Adrenal gland (tissue), 12 donors: ENCODE data around the gene ATP6V0B. TPM values are rescaled to one million over a fixed set of nuclear protein-coding genes. Genes with fewer than 3 reads are reported as not detected.

Experiments
- DNase-seq, 7 donors: peaks; one replicate each; pipeline ENCODE4 v3.0.0-alpha.2; 2019 to 2020
- H3K27ac ChIP-seq, 5 donors: fragments of 200-600 bp; sonication (generic) in 4 of 5; 1 replicate in 3 of 5; 2 replicates in 2 of 5; pipeline versions ENCODE4 v1.5.1 to v1.8.0; 2016 to 2020; ENCODE audit warnings: mild to moderate bottlenecking in 1 of 5
- H3K27me3 ChIP-seq: fragments of 200-600 bp; 2 replicates; pipeline ENCODE4 v1.8.0; 2021
- H3K36me3 ChIP-seq, 2 donors: fragments of 200-600 bp; replicated peaks in 1 of 2; 1 replicate in 1 of 2; 2 replicates in 1 of 2; pipeline versions ENCODE4 v1.5.1 to v1.8.0; 2018 to 2022
- H3K4me1 ChIP-seq, 2 donors: fragments of 200-600 bp; replicated peaks in 1 of 2; 1 replicate in 1 of 2; 2 replicates in 1 of 2; pipeline versions ENCODE4 v1.5.1 to v1.8.0; 2018 to 2021
- H3K4me3 ChIP-seq, 4 donors: fragments of 200-600 bp; sonication (generic) in 3 of 4; one replicate each; pipeline ENCODE4 v1.5.1; 2016 to 2018
- H3K9me3 ChIP-seq, 3 donors: fragments of 200-600 bp; sonication (generic) in 1 of 3; replicated peaks in 1 of 3; 1 replicate in 2 of 3; 2 replicates in 1 of 3; pipeline versions ENCODE4 v1.5.1 to v1.8.0; 2016 to 2021
- POLR2A ChIP-seq, 2 donors: fragments of 450-650 bp; IDR thresholded peaks; one replicate each; pipeline ENCODE4 v1.6.1; 2017; ENCODE audit warnings: antibody characterized with exemption in 2 of 2, mild to moderate bottlenecking in 2 of 2, moderate library complexity in 1 of 2
- WGBS, 4 donors: extraction: QIAGEN DNeasy Blood & Tissue Kit in 2 of 4; methylation state at CpG; one replicate each; pipeline versions ENCODE4 v1.1.5 to v1.1.7; 2013 to 2017; 5-methylcytosine and 5-hydroxymethylcytosine counted together
- intact Hi-C, 2 donors: fragments of 100-400 bp; cut with DNase I; formaldehyde crosslinking; loops; one replicate each; pipeline versions ENCODE4 v1.14.1 to v1.15.0; 2022 to 2023
- polyA plus RNA-seq, 3 donors: library from polyadenylated mRNA; stranded (reverse); fragments of 200-250 nt in 2 of 3; fragments of 350-450 nt in 1 of 3; fragmentation: Illumina TruSeq in 1 of 3; extraction: RNeasy Lipid Tissue Mini Kit (QIAGEN cat#74804) in 1 of 3; gene quantifications; one replicate each; pipeline ENCODE4 v1.2.3, GENCODE V29; 2013 to 2014
- total RNA-seq, 9 donors: library from RNA; depleted of rRNA in 4 of 9; stranded (reverse); fragments of >200 nt in 4 of 9; fragments of 120-200 nt in 1 of 9; fragmentation: NEBNext Ultra II Directional in 1 of 9; extraction: Animal tissue kit (Norgen Biotek cat#: 25700) in 1 of 9; gene quantifications; one replicate each; pipeline versions ENCODE4 v1.1.0 to v1.2.4, GENCODE V29; 2013 to 2023
- TF ChIP-seq, protein P1 (sequence below), 6 experiments: fragments of 450-650 bp in 4 of 6; fragments of 200-600 bp in 2 of 6; sonication (generic) in 1 of 6; IDR thresholded peaks; 1 replicate in 5 of 6; 2 replicates in 1 of 6; pipeline versions ENCODE4 v1.5.1 to v1.8.0; 2016 to 2021; ENCODE audit warnings: antibody characterized with exemption in 6 of 6, mild to moderate bottlenecking in 2 of 6, moderate library complexity in 1 of 6
- donor health status: healthy with polysubstance abuse.
- donor health status: Bipolar disorder and iron deficiency.
- donor health status: DM: yes; HTN: yes; CAD: no.
- donor health status: DM: no; HTN: no; CAD: no.
- donor health status: DM: no; HTN: no; CAD: no.
- donor health status: DM: yes; HTN: yes; CAD: no.

ATP6V0B gene
- total and polyA plus RNA-seq, 12 donors, result 141 to 432 (median 216) TPM

DNA sequence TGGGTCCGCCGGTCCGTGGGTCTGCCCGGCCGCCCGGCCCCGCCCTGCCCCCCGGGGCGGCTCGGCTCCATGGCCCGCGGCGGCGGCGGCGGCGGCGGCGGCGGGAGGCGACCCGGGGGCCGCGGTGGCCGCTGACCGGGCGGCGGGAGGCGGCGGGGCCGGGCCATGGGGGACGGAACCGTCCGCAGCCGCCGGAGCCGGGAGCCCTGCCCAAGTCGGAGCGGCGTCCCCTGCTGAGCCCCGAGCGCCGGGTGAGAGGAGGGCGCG, 4.4 kb downstream of the ATP6V0B start:
- no peak for DNase-seq
- TF ChIP-seq POLR2A (IDR thresholded peaks at IDR 0.05), result no peak
- TF ChIP-seq, protein P1, sequence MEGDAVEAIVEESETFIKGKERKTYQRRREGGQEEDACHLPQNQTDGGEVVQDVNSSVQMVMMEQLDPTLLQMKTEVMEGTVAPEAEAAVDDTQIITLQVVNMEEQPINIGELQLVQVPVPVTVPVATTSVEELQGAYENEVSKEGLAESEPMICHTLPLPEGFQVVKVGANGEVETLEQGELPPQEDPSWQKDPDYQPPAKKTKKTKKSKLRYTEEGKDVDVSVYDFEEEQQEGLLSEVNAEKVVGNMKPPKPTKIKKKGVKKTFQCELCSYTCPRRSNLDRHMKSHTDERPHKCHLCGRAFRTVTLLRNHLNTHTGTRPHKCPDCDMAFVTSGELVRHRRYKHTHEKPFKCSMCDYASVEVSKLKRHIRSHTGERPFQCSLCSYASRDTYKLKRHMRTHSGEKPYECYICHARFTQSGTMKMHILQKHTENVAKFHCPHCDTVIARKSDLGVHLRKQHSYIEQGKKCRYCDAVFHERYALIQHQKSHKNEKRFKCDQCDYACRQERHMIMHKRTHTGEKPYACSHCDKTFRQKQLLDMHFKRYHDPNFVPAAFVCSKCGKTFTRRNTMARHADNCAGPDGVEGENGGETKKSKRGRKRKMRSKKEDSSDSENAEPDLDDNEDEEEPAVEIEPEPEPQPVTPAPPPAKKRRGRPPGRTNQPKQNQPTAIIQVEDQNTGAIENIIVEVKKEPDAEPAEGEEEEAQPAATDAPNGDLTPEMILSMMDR (IDR thresholded peaks at IDR 0.05), result no peak
- intact Hi-C loops, result no loop called here
- peaks cover 0 to 20% of the 10 kb centered on the region in 2 donors for H3K36me3 ChIP-seq
- H3K27me3 ChIP-seq, result no peaks in the 10 kb centered on the region
- peak overlapping the region in 1 of 5 donors; percentile 26 for H3K27ac ChIP-seq
- peak overlapping the region in 2 of 4 donors; percentile 72 to 88 for H3K4me3 ChIP-seq
- WGBS, 4 donors, result 0 to 1% (median 0%) methylated on average over 4 to 32 of the region's 45 CpGs; no CpG with 5 or more reads in 1 of the 4 donors
- H3K9me3 ChIP-seq, result no peaks in the 10 kb centered on the region
- peaks cover 18 to 41% of the 10 kb centered on the region in 2 donors for H3K4me1 ChIP-seq

DNA sequence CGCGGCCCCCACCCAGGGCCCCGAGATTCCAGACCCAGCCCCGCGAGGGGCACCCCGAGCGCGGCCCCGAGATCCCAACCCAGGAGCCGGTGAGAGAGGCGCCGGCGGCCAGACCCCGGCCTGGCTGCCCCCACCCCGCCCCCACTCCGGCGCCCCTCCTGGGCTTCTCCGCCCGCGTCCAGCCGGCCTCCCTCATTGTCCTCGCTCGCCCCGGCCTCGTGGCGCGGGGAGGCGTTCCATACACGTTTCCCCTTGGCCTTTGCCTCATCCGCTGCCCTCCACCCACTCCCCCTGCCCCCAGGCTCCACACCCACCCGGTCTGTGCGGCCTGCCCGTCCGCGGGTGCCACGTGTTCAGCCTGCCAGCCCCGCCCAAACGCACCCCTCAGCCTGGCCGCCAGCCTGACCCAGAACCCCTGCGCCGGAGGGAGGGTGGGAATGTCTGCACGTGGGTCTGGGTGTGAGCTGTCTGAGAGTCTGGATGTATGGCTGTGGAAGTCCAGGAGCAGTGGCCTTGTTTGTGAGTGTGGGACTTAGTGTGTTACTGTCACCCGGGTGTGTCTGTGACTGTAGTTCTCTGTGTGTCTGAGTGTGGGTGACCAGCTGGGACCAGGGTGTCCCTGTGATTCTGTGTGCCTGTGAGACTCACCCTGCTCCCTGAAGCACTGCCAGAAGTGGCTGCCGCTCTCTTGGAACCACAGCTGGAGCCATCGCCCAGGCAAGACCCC, 4.9 kb downstream of the ATP6V0B start:
- peak; percentile 49 to 70 (median 56) for DNase-seq
- peak overlapping the region in 2 of 4 donors; percentile 72 to 88 for H3K4me3 ChIP-seq
- no peaks in the 10 kb centered on the region for H3K9me3 ChIP-seq
- no peak for TF ChIP-seq POLR2A (IDR thresholded peaks at IDR 0.05)
- TF ChIP-seq, protein P1 (IDR thresholded peaks at IDR 0.05), result no peak
- H3K27ac ChIP-seq, result peak overlapping the region in 1 of 5 donors; percentile 26
- H3K4me1 ChIP-seq, result peaks cover 18 to 40% of the 10 kb centered on the region in 2 donors
- WGBS, 4 donors, result 0 to 3% (median 2%) methylated on average over 1 to 45 of the region's 45 CpGs
- H3K27me3 ChIP-seq, result no peaks in the 10 kb centered on the region
- intact Hi-C loops, result no loop called here
- peaks cover 0 to 20% of the 10 kb centered on the region in 2 donors for H3K36me3 ChIP-seq

DNA sequence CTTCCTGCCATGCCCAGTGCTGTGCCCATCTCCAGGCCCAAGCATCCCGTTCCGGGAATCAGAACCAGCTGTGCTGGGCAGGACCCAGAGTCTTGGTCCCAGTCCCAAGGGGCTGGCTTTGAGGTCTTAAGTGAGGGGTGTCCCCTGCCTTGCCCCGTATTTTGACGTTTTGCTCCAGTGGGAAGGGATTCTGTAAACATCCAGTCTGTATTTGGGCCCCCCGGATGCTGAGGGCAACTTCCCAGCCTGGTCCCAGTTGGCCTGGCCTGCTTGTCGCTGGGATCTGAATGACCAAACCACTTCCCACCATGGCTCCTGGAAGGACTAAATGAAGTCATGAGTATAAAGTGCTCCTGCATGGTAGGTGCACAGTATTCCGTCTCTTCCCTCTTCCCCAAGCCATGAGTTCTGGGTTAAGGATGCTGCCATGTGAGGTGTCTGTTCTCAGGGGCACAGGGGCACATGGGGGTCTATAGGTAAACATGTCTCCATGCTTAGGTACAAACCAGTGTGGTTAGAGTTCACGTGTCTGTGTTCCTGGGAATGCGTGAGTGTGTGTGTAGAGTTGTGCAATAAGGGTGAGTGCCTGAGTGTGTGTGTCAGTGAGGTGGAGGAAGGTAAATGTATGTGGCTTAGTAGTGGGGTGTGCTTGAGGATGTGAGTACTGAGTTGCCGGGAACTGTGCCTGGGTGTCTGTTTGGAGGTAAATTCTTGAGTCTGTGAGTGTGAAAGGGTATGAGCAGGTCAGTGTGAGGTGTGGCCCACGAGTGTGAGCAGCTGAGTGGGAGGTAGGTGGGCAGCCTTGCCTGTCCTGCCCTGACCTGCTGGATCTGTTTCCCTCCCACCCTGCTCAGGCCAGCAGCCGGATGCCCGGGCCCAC, 5.7 kb downstream of the ATP6V0B start:
- Histone ChIP-seq H3K27me3 (no peaks in the 10 kb centered on the region), H3K36me3 (peaks cover 0 to 20% of the 10 kb centered on the region in 2 donors), H3K27ac (peak overlapping the region in 1 of 5 donors; percentile 26), H3K4me3 (peak overlapping the region in 1 of 4 donors; percentile 88), H3K4me1 (peaks cover 18 to 39% of the 10 kb centered on the region in 2 donors), H3K9me3 (no peaks in the 10 kb centered on the region)
- 72 to 84% (median 77%) methylated on average over 9 to 13 of the region's 13 CpGs for WGBS, 4 donors
- TF ChIP-seq, protein P1 (IDR thresholded peaks at IDR 0.05), result no peak
- no peak for TF ChIP-seq POLR2A (IDR thresholded peaks at IDR 0.05)
- intact Hi-C loops, result no loop called here
- no peak for DNase-seq

DNA sequence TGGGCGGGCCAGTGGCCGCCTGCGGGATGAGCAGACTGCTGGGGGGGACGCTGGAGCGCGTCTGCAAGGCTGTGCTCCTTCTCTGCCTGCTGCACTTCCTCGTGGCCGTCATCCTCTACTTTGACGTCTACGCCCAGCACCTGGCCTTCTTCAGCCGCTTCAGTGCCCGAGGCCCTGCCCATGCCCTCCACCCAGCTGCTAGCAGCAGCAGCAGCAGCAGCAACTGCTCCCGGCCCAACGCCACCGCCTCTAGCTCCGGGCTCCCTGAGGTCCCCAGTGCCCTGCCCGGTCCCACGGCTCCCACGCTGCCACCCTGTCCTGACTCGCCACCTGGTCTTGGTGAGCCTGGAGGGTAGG, 6.4 kb downstream of the ATP6V0B start:
- H3K9me3 ChIP-seq, result no peaks in the 10 kb centered on the region
- no peak overlapping the region for H3K27ac ChIP-seq
- H3K27me3 ChIP-seq, result no peaks in the 10 kb centered on the region
- H3K36me3 ChIP-seq, result peaks cover 0 to 18% of the 10 kb centered on the region in 2 donors
- no peak for TF ChIP-seq POLR2A (IDR thresholded peaks at IDR 0.05)
- TF ChIP-seq, protein P1 (IDR thresholded peaks at IDR 0.05), result no peak
- peaks cover 12 to 33% of the 10 kb centered on the region in 2 donors for H3K4me1 ChIP-seq
- WGBS, 4 donors, result 77 to 97% (median 96%) methylated on average over 11 to 20 of the region's 20 CpGs
- DNase-seq, result peak in 1 of 7 donors; percentile 70
- H3K4me3 ChIP-seq, result no peak overlapping the region
- intact Hi-C loops, result no loop called here
